IPS-11a (cell line): ENCODE results near the gene MORN5.

Experiments used
- H3K4me3 ChIP-seq: one replicate; pipeline ENCODE4 v1.5.1; 2013; ENCODE audit warnings: low read depth, low read length, control low read depth

Gene MORN5

DNA sequence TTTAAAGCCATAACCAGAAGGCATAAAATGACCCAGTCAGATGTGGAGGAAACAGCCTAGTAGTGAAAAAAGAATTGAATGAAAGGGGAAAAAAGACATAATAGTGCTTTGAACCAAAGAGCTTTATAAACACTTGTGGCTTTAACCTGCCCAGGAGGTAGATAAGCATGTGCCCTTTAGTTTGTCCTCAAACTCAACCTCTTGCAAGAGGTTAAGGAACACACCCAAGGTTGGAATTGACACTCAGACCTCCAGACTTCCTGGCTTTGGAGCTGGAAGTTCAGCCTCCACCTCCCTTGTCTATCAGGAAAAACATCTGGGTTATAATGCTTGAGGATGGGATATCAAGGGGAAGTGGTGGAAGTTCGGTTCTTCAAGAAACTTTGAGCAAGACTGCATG lies 16.4 kb upstream of the MORN5 start:
- no peak overlapping the region for H3K4me3 ChIP-seq

- no peak overlapping the region for H3K4me3 ChIP-seq
Measured at GRCh38 chr9:122143876-122144405, 15.8 kb upstream of the MORN5 start.

GRCh38 chr9:122144836-122145591 lies 14.7 kb upstream of the MORN5 start:
- no peak overlapping the region for H3K4me3 ChIP-seq

GRCh38 chr9:122145592-122145863 lies 14.2 kb upstream of the MORN5 start:
- no peak overlapping the region for H3K4me3 ChIP-seq

- no peak overlapping the region for H3K4me3 ChIP-seq
Measured at GRCh38 chr9:122151267-122151828, 8.4 kb upstream of the MORN5 start.

DNA sequence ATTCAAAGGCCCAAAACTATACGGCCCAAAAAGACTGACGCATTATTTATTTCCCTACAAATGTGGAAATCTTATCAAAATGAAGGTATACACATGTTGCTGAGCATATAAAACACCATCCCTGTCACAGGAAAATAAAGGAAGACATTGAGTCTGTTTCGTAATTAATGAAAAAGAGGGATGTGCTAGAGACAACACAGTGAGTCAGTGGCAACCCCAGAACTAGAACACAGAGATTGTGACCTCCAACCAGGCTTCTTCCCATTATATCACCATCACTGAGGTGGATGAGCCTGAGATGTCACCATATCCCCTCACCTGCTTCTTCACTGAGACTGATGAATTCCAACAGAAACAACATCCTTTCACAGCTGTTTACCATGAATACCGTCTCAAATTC lies 3.9 kb upstream of the MORN5 start:
- H3K4me3 ChIP-seq: no peak overlapping the region

- no peak overlapping the region for H3K4me3 ChIP-seq
Measured at GRCh38 chr9:122158202-122158601, 1.5 kb upstream of the MORN5 start.

DNA sequence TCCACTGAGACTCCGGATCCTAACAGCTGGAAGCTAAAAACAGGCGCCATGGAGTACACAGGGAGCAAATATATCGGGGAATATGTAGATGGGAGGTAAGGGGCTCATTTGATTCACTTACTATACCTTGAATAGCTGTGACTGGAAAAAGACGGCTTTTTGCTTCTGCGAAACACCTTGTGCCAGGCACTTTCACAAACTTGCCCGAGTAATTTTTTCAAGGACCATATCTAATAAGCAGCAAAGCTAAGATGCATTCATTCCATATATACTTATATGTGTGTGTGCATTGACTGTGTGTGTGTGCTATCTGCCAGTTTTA lies 178 bp downstream of the MORN5 start:
- H3K4me3 ChIP-seq: no peak overlapping the region

- H3K4me3 ChIP-seq: no peak overlapping the region
Measured at GRCh38 chr9:122162415-122162814, 2.7 kb downstream of the MORN5 start.

DNA sequence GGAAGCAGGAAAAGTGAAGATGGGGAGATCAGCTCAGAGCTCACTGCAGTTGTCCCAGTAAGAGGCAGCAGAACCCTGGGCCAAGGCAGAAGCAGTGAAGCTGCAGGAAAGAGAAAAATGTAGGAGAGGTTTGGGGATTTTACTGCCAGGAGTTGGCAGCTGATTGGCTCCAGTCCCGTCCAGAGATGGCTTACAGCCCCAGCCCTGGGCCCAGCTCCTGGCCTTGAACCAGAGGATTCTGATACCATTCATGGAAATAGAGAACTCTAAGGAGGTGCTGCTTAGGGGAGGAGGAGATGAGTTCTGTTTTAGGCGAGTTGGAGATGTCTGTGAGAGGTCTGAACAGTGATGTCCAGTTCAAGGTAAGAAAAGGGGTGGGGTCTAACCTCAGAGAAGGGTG lies 4.6 kb downstream of the MORN5 start:
- H3K4me3 ChIP-seq: no peak overlapping the region

GRCh38 chr9:122168356-122168755 lies 8.6 kb downstream of the MORN5 start:
- no peak overlapping the region for H3K4me3 ChIP-seq

GRCh38 chr9:122172131-122172530 lies 12.4 kb downstream of the MORN5 start:
- no peak overlapping the region for H3K4me3 ChIP-seq

GRCh38 chr9:122173670-122174069 lies 14.0 kb downstream of the MORN5 start:
- H3K4me3 ChIP-seq: no peak overlapping the region

- H3K4me3 ChIP-seq: no peak overlapping the region
Measured at GRCh38 chr9:122176916-122177315, 17.2 kb downstream of the MORN5 start.

DNA sequence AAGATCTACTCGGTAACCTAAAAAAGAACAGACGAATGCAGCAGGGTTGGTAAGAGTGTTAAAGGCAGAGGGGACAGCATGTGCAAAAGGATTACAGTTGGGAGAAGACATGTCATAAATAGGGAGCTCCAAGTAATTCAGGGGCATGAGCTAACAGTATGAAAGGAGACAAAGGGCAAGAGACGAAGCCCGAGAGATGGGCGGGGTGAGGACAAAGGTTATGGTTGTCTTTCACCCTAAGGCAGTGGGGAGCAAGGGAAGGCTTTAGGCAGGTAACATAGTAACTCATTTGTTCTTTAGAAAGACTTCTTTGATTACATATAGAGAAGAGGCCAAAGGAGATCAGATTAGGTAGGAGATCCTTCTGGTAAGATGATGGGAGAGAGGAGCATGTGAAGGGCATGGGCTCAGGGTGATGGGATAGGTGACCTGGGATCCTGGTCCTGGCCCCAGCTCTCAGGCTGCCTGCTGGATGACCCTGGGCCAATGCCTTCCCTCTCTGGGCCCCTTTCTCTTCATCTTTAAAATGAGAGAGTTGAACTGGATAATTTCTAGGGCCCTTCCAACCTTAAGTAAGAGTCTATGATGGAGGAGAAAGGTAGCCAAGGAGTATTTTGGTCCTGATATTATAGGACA lies 19.5 kb downstream of the MORN5 start:
- no peak overlapping the region for H3K4me3 ChIP-seq

- no peak overlapping the region for H3K4me3 ChIP-seq
Measured at GRCh38 chr9:122179690-122180074, 20.0 kb downstream of the MORN5 start.

GRCh38 chr9:122180633-122181032 lies 20.9 kb downstream of the MORN5 start:
- no peak overlapping the region for H3K4me3 ChIP-seq

DNA sequence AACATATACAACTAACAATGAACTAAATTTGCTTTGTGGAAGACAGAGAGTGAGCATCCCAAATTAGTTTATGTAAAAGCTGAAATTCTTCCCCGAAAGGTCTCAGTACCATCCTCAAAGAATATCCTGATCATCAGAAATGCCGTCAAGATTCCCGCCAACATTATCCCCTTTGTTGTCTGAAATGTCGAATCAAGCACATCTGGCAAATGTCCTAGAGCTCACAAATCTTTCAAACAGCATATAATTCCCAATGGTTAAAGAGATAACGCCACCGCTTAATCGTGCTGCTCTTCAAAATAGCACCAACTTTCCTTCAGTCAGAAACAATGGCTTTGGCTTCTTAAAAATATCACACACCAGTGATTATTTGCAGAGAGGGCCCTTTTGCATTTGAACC lies 23.8 kb downstream of the MORN5 start:
- H3K4me3 ChIP-seq: no peak overlapping the region

DNA sequence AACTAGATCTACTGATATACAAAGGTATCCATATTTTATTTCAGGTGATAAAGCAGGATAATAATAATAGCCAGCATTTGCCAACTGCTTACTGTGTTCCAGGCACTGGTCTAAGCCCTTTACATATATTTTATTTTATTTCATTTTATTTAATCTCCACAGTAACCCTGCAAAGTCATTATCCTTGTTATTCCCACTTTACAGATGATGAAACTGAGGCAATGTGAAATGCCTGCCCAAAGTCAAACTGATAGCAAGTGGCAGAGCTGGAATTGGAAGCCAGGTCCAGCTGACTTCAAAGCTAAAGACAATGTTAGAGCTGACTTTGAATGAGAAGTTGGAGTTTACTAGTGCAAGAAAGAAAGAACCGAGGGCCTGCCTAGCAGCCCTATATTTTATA lies 24.8 kb downstream of the MORN5 start:
- H3K4me3 ChIP-seq: no peak overlapping the region

GRCh38 chr9:122186301-122186700 lies 26.6 kb downstream of the MORN5 start:
- no peak overlapping the region for H3K4me3 ChIP-seq

- no peak overlapping the region for H3K4me3 ChIP-seq
Measured at GRCh38 chr9:122186777-122187470, 27.2 kb downstream of the MORN5 start.

DNA sequence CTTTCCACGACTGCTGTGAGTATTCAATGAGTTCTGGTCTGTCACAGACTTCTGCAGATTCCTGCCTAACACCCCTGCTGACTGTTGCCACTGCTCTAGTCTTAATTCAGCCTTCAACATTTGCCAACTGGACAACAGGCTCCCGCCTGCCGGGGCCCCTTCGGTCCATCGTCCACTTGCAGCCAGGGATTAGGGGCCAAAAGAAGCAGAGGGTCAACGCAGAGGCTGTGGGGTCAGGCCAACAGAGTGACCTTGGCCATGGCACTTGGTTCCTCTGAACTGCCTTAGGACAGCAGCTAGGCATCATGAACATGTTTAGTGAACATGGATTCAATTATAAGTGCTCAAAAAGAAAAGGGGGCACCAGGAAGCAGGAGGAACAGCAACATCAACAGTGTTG lies 28.7 kb downstream of the MORN5 start:
- H3K4me3 ChIP-seq: no peak overlapping the region
